GM21529 (cell line): ENCODE results near the gene PCF11.
A peak's percentile ranks its signal among the peaks of the same experiment; 100 is the strongest.
"Not testable (repeated sequence)": the region's sequence is repeated elsewhere in the genome, so short reads cannot be mapped to it uniquely, and the experiment has no call there.

Experiments
- ATAC-seq: cut with Tn5 transposase; IDR thresholded peaks from one replicate; pipeline ENCODE4 v1.9.1; 2021; ENCODE audit not compliant: unreplicated experiment

PCF11 gene, protein sequence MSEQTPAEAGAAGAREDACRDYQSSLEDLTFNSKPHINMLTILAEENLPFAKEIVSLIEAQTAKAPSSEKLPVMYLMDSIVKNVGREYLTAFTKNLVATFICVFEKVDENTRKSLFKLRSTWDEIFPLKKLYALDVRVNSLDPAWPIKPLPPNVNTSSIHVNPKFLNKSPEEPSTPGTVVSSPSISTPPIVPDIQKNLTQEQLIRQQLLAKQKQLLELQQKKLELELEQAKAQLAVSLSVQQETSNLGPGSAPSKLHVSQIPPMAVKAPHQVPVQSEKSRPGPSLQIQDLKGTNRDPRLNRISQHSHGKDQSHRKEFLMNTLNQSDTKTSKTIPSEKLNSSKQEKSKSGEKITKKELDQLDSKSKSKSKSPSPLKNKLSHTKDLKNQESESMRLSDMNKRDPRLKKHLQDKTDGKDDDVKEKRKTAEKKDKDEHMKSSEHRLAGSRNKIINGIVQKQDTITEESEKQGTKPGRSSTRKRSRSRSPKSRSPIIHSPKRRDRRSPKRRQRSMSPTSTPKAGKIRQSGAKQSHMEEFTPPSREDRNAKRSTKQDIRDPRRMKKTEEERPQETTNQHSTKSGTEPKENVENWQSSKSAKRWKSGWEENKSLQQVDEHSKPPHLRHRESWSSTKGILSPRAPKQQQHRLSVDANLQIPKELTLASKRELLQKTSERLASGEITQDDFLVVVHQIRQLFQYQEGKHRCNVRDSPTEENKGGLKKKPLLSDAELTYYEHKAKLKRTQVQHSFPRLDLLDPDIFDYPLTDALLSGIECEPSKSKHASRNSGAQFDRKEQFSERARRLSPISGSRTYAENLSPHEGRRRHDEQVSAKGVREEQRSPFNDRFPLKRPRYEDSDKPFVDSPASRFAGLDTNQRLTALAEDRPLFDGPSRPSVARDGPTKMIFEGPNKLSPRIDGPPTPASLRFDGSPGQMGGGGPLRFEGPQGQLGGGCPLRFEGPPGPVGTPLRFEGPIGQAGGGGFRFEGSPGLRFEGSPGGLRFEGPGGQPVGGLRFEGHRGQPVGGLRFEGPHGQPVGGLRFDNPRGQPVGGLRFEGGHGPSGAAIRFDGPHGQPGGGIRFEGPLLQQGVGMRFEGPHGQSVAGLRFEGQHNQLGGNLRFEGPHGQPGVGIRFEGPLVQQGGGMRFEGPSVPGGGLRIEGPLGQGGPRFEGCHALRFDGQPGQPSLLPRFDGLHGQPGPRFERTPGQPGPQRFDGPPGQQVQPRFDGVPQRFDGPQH (N-terminal part only)

GRCh38 chr11:83156996-83157593, at the start of gene PCF11:
Gene PCF11, plus strand, starts transcription at chr11:83157131. Its CDS starts 309 bp downstream, at chr11:83157440.
- peak; percentile 3 for ATAC-seq

DNA sequence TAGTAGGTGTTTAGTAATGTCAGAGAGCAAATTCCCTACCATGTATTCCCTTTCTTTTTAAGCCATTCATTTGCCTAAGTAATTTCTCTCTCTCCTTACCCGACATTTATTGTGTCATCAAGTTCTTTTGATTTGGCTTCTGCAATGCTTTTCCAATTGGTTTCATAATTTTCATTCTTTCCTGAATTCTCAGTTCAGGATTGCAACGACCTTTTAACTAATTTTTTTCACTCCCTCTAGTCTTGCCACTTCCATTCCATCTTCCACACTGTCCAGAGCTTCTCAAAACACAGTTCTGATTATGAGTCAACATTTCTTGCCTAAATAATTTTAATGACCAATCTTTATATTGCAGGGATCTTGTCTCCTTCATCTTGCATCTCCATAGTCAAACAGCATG, 44.0 kb upstream of the PCF11 start:
- no peak for ATAC-seq

GRCh38 chr11:83115026-83115425, 41.9 kb upstream of the PCF11 start:
- ATAC-seq: no peak

- no peak for ATAC-seq
Observed at GRCh38 chr11:83115551-83115950, 41.4 kb upstream of the PCF11 start.

DNA sequence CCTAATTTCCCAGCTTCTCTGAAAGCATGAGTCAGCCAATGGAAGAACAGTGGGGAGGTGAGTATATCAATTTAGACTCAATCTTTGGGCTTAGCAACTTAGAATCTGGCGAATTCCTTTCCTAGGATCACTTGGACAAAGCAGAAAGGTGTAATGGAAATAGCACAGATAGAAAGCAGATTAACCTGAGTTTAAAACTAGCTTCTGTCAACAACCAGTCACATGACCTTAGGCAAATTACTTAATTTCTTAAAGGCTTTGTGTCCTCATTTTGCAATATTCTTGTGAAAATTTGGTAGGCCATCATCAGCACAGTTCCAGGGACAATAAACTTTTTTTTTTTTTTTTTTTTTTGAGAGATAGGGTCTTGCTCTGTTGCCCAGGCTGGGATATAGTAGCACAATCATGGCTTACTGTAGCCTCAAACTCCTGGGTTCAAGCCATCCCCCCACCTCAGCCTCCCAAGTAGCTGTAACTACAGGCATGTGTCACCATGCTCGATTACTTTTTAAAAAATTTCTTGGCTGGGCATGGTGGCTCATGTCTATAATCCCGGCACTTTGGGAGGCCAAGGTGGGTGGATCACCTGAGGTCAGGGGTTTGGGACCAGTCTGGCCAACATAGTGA, 40.8 kb upstream of the PCF11 start:
- no peak for ATAC-seq

DNA sequence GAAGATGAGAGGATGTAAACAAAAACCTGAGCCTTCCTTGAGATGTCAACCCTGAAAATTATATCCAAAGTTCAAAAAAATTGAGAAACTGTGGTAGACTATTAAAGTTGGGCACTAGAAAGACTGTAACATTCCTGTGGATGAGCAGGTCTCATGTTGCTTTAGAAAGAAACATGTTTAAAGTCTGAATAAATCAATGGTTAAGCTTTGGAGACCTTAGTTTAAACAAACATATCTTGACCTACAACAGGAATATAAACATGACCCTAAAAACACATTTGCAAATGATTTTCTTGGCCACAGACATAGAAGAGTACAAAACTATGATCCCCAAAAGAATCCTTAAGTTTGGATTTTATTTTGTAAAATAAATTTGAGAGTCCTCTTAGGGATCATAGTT, 38.1 kb upstream of the PCF11 start:
- no peak for ATAC-seq

DNA sequence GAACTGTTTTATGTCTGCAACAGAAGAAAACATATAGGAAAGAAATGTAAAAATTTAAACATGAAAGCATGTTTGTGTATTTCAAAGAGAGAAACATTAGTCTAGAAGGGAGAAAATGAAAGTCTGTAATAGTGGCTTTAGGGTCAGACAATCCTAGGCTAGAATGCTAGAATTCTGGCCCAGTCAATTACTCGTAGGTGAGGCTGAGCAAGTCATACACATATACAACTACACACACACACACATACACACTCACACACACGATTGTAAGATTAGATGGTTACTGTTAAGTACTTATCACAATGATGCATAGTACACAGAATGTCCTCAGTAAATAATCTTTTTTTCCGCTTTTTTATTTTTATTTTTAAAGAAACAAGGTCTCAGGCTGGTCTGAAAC, 37.7 kb upstream of the PCF11 start:
- ATAC-seq: no peak

DNA sequence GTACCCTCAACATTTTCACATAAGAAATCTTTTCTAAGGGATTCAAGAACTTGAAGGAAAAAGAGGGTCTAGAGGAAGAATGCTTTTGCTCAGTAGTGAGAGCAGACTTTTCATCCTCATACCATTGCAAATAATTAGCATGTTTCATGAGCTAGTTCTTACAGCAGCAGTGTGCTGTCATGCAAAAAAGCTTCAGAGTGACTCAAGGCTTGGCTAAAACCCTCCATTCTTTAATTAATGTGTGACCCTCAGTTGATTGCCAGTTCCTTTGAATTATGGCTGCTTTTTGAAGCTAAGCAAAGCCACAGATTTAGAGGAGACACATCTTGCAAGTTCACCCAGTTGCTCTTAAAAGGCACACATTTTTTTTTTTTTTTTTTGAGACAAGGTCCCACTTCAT, 36.6 kb upstream of the PCF11 start:
- no peak for ATAC-seq

- no peak for ATAC-seq
Observed at GRCh38 chr11:83122050-83122449, 34.9 kb upstream of the PCF11 start.

- no peak for ATAC-seq
Observed at GRCh38 chr11:83122766-83123165, 34.2 kb upstream of the PCF11 start.

GRCh38 chr11:83124636-83125424, 32.1 kb upstream of the PCF11 start:
- ATAC-seq: no peak

DNA sequence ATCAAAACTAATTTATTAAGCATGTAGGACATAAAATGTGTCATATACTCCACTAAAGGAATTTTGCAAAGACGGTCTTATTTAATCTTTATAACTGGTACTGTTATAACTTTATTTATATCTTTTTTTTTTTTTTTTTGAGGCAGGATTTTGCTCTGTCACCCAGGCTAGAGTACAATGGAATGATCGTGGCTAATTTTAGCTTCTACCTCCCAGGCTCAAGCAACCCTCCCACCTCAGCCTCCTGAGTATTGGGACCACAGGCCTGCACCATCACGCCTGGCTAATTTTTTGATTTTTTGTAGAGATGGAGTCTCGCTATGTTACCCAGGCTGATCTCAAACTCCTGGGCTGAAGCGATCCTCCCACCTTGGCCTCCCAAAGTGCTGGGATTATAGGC, 31.4 kb upstream of the PCF11 start:
- no peak for ATAC-seq

- peak; percentile 25 for ATAC-seq
Observed at GRCh38 chr11:83127310-83127637, 29.7 kb upstream of the PCF11 start.

GRCh38 chr11:83132191-83132590, 24.7 kb upstream of the PCF11 start:
- ATAC-seq: no peak

DNA sequence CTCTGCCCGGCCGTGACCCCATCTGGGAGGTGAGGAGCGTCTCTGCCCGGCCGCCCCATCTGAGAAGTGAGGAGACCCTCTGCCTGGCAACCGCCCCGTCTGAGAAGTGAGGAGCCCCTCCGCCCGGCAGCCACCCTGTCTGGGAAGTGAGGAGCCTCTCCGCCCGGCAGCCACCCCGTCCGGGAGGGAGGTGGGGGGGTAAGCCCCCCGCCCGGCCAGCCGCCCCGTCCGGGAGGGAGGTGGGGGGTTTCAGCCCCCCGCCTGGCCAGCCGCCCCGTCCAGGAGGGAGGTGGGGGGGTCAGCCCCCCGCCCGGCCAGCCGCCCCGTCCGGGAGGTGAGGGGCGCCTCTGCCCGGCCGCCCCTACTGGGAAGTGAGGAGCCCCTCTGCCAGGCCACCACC, 23.7 kb upstream of the PCF11 start:
- ATAC-seq: not testable (repeated sequence)

- no peak for ATAC-seq
Observed at GRCh38 chr11:83139310-83139709, 17.6 kb upstream of the PCF11 start.

- ATAC-seq: peak; percentile 98
Observed at GRCh38 chr11:83140691-83141455, 16.1 kb upstream of the PCF11 start.

- ATAC-seq: no peak
Observed at GRCh38 chr11:83147895-83148294, 9.0 kb upstream of the PCF11 start.

GRCh38 chr11:83150450-83150849, 6.5 kb upstream of the PCF11 start:
- no peak for ATAC-seq
